H1 (cell line): Measurements from ENCODE around the gene REPS2.

Experiments
- CBX8 ChIP-seq: fragments of 300-800, 300-1000 bp; sonication (generic); IDR thresholded peaks from 2 replicates; pipeline ENCODE4 v1.7.1; 2016; ENCODE audit warnings: low read depth, low read length, borderline replicate concordance
- TF ChIP-seq, protein P1 (sequence below): fragments of 300-600 bp; sonication (generic); IDR thresholded peaks from 2 replicates; pipeline ENCODE4 v1.7.1; 2012; ENCODE audit warnings: low read length, moderate library complexity, mild to moderate bottlenecking, inconsistent platforms; ENCODE audit not compliant: insufficient replicate concordance
- TF ChIP-seq, protein P2 (sequence below), 3 experiments: IDR thresholded peaks; 1 replicate in 2 of 3; 2 replicates in 1 of 3; pipeline versions ENCODE4 v1.5.1 to v1.6.1; 2011; ENCODE audit warnings: low read length in 3 of 3, mild to moderate bottlenecking in 3 of 3, inconsistent platforms in 2 of 3, low read depth in 1 of 3, moderate library complexity in 1 of 3; ENCODE audit not compliant: insufficient read depth in 1 of 3; ENCODE audit errors: control extremely low read depth in 1 of 3

DNA sequence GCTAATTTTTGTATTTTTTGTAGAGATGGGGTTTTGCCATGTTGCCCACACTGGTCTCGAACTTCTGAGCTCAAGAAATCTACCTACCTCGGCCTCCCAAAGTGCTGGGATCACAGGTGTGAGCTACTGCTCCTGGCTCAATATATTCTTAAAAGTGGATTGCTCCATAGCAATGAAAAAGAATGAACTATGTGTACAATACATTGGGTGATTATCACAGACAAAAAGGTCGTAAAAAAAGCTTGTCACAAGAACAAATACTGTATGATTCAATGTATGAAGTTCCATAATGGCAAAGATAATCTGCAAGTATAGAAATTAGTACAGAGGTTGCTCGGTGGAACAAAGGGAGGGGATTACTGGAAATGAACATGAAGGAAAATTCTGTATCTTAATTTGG lies 70.7 kb downstream of the REPS2 start:
- TF ChIP-seq, protein P1, sequence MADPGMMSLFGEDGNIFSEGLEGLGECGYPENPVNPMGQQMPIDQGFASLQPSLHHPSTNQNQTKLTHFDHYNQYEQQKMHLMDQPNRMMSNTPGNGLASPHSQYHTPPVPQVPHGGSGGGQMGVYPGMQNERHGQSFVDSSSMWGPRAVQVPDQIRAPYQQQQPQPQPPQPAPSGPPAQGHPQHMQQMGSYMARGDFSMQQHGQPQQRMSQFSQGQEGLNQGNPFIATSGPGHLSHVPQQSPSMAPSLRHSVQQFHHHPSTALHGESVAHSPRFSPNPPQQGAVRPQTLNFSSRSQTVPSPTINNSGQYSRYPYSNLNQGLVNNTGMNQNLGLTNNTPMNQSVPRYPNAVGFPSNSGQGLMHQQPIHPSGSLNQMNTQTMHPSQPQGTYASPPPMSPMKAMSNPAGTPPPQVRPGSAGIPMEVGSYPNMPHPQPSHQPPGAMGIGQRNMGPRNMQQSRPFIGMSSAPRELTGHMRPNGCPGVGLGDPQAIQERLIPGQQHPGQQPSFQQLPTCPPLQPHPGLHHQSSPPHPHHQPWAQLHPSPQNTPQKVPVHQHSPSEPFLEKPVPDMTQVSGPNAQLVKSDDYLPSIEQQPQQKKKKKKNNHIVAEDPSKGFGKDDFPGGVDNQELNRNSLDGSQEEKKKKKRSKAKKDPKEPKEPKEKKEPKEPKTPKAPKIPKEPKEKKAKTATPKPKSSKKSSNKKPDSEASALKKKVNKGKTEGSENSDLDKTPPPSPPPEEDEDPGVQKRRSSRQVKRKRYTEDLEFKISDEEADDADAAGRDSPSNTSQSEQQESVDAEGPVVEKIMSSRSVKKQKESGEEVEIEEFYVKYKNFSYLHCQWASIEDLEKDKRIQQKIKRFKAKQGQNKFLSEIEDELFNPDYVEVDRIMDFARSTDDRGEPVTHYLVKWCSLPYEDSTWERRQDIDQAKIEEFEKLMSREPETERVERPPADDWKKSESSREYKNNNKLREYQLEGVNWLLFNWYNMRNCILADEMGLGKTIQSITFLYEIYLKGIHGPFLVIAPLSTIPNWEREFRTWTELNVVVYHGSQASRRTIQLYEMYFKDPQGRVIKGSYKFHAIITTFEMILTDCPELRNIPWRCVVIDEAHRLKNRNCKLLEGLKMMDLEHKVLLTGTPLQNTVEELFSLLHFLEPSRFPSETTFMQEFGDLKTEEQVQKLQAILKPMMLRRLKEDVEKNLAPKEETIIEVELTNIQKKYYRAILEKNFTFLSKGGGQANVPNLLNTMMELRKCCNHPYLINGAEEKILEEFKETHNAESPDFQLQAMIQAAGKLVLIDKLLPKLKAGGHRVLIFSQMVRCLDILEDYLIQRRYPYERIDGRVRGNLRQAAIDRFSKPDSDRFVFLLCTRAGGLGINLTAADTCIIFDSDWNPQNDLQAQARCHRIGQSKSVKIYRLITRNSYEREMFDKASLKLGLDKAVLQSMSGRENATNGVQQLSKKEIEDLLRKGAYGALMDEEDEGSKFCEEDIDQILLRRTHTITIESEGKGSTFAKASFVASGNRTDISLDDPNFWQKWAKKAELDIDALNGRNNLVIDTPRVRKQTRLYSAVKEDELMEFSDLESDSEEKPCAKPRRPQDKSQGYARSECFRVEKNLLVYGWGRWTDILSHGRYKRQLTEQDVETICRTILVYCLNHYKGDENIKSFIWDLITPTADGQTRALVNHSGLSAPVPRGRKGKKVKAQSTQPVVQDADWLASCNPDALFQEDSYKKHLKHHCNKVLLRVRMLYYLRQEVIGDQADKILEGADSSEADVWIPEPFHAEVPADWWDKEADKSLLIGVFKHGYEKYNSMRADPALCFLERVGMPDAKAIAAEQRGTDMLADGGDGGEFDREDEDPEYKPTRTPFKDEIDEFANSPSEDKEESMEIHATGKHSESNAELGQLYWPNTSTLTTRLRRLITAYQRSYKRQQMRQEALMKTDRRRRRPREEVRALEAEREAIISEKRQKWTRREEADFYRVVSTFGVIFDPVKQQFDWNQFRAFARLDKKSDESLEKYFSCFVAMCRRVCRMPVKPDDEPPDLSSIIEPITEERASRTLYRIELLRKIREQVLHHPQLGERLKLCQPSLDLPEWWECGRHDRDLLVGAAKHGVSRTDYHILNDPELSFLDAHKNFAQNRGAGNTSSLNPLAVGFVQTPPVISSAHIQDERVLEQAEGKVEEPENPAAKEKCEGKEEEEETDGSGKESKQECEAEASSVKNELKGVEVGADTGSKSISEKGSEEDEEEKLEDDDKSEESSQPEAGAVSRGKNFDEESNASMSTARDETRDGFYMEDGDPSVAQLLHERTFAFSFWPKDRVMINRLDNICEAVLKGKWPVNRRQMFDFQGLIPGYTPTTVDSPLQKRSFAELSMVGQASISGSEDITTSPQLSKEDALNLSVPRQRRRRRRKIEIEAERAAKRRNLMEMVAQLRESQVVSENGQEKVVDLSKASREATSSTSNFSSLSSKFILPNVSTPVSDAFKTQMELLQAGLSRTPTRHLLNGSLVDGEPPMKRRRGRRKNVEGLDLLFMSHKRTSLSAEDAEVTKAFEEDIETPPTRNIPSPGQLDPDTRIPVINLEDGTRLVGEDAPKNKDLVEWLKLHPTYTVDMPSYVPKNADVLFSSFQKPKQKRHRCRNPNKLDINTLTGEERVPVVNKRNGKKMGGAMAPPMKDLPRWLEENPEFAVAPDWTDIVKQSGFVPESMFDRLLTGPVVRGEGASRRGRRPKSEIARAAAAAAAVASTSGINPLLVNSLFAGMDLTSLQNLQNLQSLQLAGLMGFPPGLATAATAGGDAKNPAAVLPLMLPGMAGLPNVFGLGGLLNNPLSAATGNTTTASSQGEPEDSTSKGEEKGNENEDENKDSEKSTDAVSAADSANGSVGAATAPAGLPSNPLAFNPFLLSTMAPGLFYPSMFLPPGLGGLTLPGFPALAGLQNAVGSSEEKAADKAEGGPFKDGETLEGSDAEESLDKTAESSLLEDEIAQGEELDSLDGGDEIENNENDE: no peak
- TF ChIP-seq, protein P2, sequence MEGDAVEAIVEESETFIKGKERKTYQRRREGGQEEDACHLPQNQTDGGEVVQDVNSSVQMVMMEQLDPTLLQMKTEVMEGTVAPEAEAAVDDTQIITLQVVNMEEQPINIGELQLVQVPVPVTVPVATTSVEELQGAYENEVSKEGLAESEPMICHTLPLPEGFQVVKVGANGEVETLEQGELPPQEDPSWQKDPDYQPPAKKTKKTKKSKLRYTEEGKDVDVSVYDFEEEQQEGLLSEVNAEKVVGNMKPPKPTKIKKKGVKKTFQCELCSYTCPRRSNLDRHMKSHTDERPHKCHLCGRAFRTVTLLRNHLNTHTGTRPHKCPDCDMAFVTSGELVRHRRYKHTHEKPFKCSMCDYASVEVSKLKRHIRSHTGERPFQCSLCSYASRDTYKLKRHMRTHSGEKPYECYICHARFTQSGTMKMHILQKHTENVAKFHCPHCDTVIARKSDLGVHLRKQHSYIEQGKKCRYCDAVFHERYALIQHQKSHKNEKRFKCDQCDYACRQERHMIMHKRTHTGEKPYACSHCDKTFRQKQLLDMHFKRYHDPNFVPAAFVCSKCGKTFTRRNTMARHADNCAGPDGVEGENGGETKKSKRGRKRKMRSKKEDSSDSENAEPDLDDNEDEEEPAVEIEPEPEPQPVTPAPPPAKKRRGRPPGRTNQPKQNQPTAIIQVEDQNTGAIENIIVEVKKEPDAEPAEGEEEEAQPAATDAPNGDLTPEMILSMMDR (IDR thresholded peaks at IDR 0.05; ENCODE audit: control extremely low read depth in 1 of 3, insufficient read depth in 1 of 3, low read depth in 1 of 3, low read length in 3 of 3): no peak
- TF ChIP-seq CBX8: no peak
